Activated CD4-positive, alpha-beta T cell treated with anti-CD3 and anti-CD28 coated beads for 24 hours (primary cell): Measurements from ENCODE around the gene KCNK16.

Experiments
- DNase-seq, 2 donors: peaks; one replicate each; pipeline ENCODE4 v3.0.0-alpha.2; 2020; ENCODE audit warnings: low read depth in 2 of 2

The KCNK16 gene

DNA sequence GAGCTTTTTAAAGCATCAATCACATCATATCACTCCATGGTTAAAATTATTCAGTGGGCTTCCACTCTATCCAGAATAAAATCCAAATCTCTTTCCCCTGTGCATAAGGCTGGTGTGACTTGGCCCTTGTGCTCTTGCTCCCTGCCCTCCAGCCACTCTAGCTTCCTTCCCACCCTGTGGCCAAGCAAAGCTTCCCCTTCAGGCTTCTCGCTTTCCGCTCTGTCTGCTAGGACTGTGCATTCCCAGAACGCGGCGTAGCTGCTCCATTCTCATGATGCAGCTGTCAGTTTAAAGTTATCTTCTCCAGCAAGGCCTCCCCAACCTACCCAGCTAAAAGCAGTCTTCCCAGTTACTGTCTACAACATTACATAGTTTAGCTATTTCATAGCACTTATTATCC, 19.4 kb upstream of the KCNK16 start:
- no peak for DNase-seq

DNA sequence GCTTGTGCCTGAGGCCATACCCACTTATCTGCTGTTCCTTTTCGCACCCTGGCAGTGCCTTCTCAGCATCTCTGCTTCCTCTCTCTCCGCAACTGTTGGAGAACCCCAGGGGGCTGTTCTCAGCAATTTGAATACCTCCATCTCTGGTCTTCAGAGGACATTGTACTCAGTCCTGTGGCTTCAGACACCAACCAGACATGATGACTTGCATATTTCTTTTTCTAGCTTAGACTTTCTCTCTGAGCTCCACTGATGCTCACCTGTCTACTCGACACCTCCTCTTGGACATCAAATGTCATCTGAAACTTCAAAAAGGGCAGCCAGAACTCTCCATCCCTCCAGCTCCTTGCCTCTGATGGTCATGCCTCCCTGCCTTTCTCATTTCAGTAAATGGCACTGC, 18.9 kb upstream of the KCNK16 start:
- no peak for DNase-seq

GRCh38 chr6:39339868-39340550, 17.5 kb upstream of the KCNK16 start:
- no peak for DNase-seq

DNA sequence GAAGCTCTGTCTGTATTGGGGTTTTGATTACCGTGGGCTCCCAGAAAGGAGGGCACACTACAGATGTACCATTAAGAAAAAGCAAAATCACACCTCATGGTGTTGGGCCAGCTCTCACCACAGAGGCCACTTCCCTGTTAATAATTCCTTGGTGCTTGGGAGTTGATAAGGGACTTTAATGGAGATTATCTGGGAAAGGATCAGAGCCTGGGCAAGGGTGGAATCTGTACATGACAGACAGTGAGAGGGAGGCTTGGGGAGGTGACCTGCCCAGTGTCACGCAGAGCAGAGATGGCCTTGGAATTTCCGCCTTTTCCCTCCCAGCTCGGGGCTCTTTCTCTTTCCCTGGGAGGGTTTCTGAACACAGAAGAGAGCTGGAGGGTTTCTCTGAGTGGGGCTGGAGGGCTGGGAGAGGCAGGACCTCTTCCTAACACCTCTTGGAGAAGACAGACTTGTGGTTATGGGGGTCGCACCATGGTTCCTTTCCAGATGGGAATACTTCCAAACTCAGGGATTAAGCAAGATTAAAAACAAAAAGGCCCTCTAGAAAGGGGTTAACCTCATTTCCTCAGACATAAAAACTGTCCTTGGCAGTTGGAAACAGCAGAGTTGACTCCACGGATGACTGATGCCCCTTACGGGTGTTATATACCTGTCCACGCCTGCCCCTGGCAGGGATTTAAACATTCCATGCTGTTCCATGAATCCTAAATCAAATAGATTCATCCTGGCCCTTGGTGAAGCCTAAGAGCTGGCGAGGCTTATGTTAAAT, 16.8 kb upstream of the KCNK16 start:
- DNase-seq, result no peak

DNA sequence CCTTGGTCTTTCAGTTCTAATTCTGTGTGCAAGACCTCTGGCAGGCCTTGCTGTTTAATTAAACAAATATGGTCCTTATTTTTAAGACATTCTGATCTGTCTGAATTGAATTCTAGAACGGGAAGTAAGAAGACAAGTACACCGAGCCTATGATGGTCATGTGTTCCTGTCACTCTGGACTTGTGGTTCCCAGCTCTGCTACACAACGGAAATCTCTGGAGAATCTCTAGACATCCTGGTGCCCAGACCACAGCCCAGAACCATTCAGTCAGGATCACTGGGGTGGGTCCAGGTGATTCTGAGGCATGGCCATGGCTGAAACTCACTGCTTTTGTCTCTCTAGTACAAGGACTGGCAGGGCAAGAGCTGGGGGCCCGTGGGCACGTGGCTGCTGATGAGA, 15.9 kb upstream of the KCNK16 start:
- no peak for DNase-seq

DNA sequence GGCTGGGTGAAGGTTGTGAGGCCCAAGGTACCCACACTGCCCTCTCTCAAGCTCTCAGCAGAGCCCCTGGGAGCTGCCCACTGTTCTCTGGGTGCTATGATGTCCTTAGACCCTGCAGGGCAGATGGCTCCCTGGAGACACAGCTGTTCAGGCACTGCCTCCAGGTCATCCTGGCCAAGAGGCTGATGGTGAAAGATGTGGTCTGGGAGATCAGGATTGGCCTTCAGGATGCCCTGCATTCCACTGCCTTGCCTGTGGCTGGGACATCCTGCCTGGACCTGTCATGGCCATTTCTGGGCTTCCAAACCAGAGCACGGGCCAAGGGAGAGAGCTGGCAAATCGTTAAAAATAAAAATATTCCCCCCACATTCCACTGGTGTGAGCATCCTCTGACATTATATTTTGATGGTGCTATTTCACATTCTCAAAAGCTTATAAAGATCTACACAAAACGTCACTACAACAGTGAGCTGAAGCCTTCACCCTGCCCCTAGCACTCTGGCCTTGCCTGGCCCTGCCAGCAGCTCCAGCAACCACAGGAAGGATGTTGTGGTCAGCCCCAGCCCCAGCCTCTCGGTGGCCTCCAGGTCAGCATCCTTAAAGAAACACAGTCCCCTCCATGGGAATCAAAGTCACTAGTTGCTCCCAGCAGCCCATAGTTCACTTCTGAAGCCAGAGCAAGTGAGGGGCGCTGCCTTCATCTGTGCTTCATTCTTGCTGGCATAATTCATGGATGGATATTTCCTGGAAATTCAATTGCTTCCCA, 13.5 kb upstream of the KCNK16 start:
- DNase-seq, result no peak

DNA sequence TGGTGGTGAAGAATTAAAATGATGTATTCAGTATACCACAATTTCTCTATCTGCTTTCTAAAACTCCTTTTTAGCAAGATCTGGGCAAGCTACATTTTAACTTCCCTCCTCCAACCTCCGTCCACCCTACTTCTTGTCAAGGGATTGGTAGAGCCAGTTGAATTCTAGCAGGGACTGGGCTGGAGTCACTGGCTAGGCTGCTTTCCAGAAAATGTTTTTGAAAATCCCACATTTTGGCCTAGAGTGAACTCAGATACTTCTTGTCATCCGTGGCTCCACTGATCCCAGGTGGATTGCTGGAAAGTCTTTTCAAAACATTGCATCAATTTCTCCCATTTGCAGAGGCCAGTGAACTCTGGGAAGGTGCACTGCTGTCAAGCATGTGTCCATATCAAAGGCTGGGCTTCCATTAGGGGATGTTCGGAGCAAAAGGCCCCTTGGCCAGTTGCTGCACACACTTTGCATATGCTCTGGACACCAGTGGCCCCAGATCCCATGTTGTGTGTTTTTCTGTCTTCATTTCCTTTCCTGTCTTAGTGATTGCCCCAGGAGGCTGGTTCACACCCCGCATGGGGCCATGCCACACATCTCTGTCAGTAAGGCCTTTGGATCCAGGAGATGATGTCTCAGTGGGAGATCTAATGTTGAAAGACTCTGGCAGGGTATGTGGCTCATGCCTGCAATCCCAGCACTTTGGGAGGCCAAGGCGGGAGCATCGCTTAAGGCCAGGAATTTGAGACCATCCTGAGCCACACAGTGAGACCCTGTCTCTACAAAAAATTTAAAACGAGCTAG, 11.3 kb upstream of the KCNK16 start:
- DNase-seq, result no peak

DNA sequence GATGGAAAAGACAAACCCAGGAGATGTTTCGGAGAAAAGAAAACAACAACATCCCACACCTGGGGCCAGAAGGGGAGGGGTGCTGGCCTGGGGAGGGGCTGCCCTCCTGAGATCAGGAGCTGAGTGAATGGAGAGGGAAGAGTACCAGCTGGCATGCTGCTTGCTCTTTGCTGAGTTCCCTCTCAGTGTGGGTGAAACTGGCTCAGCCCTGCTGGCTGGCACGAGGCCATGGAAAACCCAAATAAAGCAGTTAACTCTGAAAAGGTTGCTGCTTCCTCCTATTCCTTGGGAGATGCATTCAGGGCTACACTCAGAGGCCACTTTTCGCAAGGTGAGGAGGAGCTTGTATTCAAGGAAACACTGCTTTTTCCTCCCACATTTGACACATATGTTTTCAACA, 8.0 kb upstream of the KCNK16 start:
- DNase-seq, result no peak

DNA sequence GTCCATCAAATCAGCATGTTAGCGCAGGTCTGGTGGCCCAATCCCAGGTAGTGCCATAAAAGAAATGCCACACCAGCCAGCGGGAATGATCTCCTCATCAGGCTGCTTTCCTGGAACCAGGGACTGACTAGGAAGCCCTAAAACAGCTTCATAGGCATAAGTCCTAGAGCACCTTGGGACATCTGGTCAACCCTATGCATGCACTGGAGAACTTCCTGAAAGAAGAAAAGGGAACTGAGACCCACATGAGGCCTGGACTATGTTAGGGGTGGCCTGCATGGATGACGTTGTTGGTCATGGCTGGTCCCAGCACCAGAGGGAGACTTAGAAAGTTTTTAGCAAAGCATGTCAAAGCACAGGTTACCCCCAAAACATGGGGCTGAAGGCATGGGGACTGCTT, 7.6 kb upstream of the KCNK16 start:
- no peak for DNase-seq

- DNase-seq, result no peak
Measured at GRCh38 chr6:39328066-39328465, 5.6 kb upstream of the KCNK16 start.

DNA sequence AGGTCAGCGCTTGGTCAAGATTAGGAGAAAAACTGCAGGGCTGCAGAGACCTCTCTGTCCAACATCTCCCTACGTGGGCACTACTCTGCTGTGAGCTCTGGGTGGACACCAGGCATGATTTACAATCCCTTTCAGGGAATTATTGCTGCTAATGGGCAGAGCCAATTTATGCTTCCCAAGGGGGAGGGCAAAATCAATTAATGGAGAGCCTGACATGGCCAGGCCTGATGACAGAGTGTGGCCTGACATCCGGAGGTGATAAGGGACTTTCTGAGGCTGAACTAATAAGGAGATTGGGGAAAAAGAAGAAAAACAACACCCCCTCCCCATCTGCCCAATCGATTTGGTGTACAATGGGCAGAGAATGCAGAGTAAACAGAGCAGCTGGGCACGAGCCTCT, 5.0 kb upstream of the KCNK16 start:
- DNase-seq, result no peak

DNA sequence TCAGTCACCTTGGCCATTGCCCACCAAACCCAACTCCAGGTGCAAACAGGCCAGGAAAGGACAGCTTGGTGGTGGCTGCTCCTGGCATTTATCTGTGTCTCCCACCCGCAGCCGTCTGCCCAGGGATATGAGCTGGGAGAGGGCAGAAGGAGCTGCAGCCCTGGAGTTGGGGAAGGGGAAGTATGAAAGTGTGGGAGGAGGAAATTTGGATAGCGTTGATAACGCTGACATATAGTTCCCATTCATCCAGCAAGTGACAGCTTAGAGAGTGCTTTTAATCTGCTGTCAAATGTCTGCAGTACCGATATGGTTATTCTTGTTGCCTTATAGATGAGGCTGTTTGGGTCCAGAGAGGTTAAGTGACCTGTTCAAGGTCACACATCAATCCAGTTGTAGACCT, 741 bp downstream of the KCNK16 start:
- no peak for DNase-seq

GRCh38 chr6:39320363-39320984, 2.0 kb downstream of the KCNK16 start:
- DNase-seq, result no peak

GRCh38 chr6:39319621-39320362, 2.7 kb downstream of the KCNK16 start:
- no peak for DNase-seq

DNA sequence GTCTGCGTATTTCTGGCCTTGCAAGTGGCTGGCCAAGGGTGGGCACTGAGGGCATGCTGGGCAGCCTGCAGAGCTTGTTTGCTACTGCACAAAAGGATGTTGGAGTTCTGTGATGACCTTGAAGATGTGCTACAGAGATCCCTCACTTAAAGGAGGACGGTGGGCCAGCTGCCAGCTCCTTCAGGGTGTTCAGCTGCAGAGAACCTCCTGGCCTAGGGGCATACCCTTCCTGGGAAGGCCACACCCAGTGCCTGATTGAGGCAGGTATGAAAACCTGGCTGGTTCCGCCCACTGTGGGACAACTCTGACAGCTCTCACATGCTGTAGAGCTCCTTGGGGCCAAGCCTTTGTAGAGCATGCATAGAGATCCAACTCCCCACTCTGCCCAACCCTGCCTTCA, 5.2 kb downstream of the KCNK16 start:
- no peak for DNase-seq

DNA sequence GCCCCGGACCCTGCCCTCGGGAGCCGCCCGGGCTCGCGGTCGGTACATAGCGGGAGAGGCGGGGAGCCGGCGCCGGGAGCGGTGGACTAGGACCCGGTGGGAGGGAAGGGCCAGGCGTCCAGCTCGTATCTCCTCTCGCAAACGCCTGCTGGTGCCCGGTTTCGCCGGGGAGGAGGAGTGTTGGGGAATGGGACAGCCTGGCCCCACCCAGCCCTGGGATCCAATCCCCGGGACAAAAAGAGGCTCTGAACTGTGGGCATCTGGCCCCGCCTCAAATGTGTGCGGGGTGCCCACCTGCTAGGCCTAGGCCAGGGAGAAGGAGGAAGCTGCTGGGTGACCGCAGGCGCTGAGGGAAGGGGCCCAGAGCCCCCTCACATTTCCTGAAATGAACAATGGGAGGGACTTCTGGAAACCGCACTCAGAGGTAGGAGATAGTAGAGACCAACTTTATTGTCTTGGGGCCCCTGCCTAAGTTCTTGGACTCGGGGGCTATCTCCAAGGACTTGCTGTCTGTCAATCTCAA, 8.2 kb downstream of the KCNK16 start, which contains the start of gene KCNK17:
Gene KCNK17, minus strand, starts transcription at position 147 of the 523 bp plus-strand sequence. Its CDS starts 99 bp downstream, at position 48.
- no peak for DNase-seq

DNA sequence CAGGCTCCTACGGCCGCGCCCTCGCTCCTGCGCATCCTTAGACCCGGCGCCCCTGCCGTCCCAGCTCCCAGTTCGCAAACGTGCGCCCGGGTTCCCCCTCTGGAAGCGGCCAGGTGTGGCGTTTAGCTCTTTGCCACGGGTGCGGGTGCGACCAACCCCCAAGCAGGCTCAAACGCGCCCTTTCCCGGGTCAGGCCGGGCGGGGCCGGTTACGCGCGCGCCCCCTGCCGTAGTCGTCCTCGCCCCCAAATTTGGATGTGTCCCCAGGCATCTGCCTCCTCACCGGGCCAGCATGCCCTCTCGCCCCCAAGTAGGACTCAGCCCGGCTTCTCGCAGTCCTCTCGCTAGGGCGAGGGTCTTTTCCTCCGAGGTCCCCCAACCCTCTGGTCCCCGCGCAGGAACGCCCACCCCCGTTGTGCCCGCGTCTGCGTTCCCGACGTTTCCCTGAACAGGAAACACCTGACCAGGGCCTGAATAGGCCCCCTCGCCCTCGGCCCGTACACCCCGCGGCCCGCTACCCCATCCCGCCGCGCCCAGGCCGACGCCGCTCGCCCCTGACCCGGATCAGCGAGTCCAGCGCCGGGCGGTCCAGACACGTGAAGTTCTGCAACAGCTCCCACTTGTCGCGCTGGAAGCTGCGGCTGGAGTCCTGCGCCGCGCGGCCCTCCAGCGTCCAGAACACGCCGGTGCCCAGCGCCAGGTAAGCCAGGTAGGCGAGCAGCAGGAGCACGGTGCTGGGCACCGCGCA, 8.8 kb downstream of the KCNK16 start:
- no peak for DNase-seq

DNA sequence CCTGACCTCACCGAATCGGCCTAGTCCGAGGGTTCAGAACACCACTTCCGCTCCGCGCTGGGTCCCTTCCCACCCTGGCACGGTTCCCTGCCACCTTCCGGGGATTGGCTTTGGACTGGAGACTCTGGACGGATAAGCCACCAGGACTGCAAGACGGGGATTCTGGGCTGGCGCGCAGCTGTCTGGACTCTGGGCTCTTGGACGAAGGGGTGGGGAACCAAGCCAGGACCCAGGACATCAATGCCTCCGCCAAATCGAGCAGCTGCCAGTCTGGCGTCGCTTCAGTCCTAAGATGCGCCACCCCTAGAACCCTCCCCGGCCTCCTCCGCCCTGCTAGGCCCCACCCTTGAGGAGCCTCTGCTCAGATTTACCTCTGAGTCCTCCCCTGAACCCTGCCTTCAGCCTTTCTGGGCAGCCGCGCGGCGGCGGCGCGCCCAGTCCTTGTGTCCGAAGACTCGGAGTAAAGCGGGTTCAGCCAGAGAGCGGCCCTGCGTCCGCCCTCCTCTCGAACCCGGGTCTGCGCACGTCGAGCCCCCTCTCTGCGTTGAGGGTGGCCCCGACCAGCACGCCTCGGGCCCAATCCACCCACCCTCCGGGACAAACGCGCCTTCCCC, 9.5 kb downstream of the KCNK16 start:
- no peak for DNase-seq

DNA sequence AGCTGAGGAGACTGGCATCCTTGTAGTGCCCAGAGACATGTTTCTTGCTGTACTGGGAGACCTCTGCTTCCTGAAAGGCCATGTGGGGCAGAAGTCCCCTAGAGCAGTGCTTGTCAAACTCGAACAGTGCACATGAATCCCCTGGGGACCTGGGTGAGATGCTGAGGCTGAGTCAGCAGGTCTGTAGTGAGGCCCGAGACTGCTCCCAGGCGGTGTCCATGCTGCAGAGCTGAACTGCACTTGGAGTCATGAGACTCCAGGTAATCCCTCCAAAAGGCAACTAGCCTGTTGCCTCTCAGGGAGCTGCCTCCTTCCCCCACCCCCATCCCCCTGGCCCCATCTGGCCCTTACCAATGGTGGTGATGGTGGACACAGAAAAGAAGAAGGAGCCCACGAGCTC, 12.0 kb downstream of the KCNK16 start:
- no peak for DNase-seq
